Epithelial cell of esophagus (primary cell): ENCODE measurements around the gene DHRS3.

ENCODE experiments used
- DNase-seq: peaks from one replicate; pipeline ENCODE4 v3.0.0; 2010; ENCODE audit warnings: low read depth
- H3K4me3 ChIP-seq: 2 replicates; pipeline ENCODE4 v1.5.1; 2011; ENCODE audit warnings: mild to moderate bottlenecking, low read length, control low read depth
- CTCF ChIP-seq: IDR thresholded peaks from 2 replicates; pipeline ENCODE4 v1.5.1; 2011; ENCODE audit warnings: low read depth, mild to moderate bottlenecking, low read length, control low read depth, inconsistent platforms; ENCODE audit not compliant: insufficient read depth; ENCODE audit errors: missing control alignments

Gene DHRS3

DNA sequence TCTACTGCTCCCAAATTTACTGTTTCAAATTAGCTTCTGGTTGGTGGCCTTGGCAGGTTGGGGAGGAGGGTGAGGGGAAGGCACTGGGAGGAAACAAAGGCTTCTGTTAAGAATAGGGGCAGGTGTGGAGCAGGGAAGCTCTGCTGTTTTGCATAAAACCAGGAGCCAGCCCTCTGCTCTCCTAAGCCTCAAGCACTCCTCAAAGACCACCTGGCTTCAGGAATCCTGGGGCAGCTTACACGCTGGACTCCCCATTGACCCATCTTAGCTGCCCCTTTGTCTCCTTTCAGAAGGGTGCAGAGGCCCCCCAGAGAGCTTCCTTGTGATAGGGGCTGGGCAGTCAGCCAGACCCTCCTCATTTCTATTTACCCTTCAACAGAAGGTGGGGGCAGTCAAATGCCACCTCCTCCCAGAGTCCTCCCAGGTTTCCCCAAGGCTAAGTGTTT lies 11.5 kb upstream of the DHRS3 start:
- DNase-seq = no peak
- no peak overlapping the region for H3K4me3 ChIP-seq
- TF ChIP-seq CTCF = no peak

GRCh38 chr1:12627296-12627695 lies 9.3 kb upstream of the DHRS3 start:
- H3K4me3 ChIP-seq = no peak overlapping the region
- DNase-seq = no peak
- no peak for TF ChIP-seq CTCF

GRCh38 chr1:12626888-12627287 lies 8.9 kb upstream of the DHRS3 start:
- no peak for DNase-seq
- no peak for TF ChIP-seq CTCF
- no peak overlapping the region for H3K4me3 ChIP-seq

DNA sequence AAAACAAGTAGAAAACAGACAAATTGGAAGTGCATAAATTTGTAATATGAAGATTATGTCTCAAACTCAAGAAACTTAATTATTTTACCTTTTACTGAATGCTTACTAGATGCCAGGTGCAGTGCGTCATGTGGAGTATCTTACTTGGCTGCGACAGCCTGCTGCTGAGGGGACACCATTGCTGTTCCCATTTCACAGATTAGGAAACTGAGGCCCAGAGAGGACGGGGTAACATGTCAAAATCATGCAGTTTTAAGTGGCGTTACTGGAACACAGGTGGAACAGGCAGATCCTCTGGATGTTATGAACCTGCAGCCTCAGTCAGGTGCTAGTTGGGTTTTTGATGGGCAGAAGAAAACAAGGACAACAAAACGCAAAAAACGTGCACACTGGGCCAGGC lies 7.3 kb upstream of the DHRS3 start:
- H3K4me3 ChIP-seq = no peak overlapping the region
- TF ChIP-seq CTCF = no peak
- no peak for DNase-seq

- TF ChIP-seq CTCF = no peak
- DNase-seq = no peak
Measured at GRCh38 chr1:12622506-12622905, 4.5 kb upstream of the DHRS3 start.

GRCh38 chr1:12621346-12622335 lies 3.6 kb upstream of the DHRS3 start:
- no peak overlapping the region for H3K4me3 ChIP-seq
- TF ChIP-seq CTCF = no peak
- no peak for DNase-seq

More at GRCh38 chr1:12622506-12622905, 4.5 kb upstream of the DHRS3 start:
- H3K4me3 ChIP-seq = no peak overlapping the region
